Vagina (tissue), 2 donors: ENCODE data around the gene ZNF662. TPM values are rescaled to one million over a fixed set of nuclear protein-coding genes. Genes with fewer than 3 reads are reported as not detected.
A peak's percentile ranks its signal among the peaks of the same experiment; 100 is the strongest.

Experiments used
- DNase-seq, 2 donors: peaks; one replicate each; pipeline ENCODE4 v3.0.0-alpha.2; 2017; ENCODE audit errors: extremely low spot score in 2 of 2
- H3K27ac ChIP-seq: fragments of 200-600 bp; sonication (generic); one replicate; pipeline ENCODE4 v1.5.1; 2019
- H3K27me3 ChIP-seq: fragments of 200-600 bp; sonication (generic); one replicate; pipeline ENCODE4 v1.5.1; 2019
- H3K36me3 ChIP-seq, 2 donors: fragments of 200-600 bp; sonication (generic); one replicate each; pipeline ENCODE4 v1.5.1; 2017 to 2019
- H3K4me1 ChIP-seq: fragments of 200-600 bp; sonication (generic); one replicate; pipeline ENCODE4 v1.5.1; 2019
- H3K4me3 ChIP-seq, 2 donors: fragments of 200-600 bp; sonication (generic); 1 replicate in 1 of 2; 2 replicates in 1 of 2; pipeline ENCODE4 v1.5.1; 2016 to 2019
- H3K9me3 ChIP-seq: fragments of 200-600 bp; sonication (generic); one replicate; pipeline ENCODE4 v1.5.1; 2019
- CTCF ChIP-seq, 3 experiments: fragments of 450-650 bp in 2 of 3; fragments of 200-600 bp in 1 of 3; sonication (generic) in 1 of 3; IDR thresholded peaks; one replicate each; pipeline ENCODE4 v1.5.1; 2017 to 2019; ENCODE audit warnings: antibody characterized with exemption in 3 of 3, mild to moderate bottlenecking in 2 of 3, moderate library complexity in 2 of 3
- POLR2A ChIP-seq, 2 donors: fragments of 450-650 bp; IDR thresholded peaks; one replicate each; pipeline ENCODE4 v1.6.1; 2017; ENCODE audit warnings: antibody characterized with exemption in 2 of 2, mild to moderate bottlenecking in 2 of 2, moderate library complexity in 2 of 2
- POLR2AphosphoS5 ChIP-seq, 2 donors: sonication (generic); formaldehyde crosslinking; IDR thresholded peaks; one replicate each; pipeline ENCODE4 v1.9.0; 2017; ENCODE audit warnings: antibody characterized with exemption in 2 of 2, mild to moderate bottlenecking in 2 of 2, low read depth in 1 of 2; ENCODE audit not compliant: insufficient read depth in 1 of 2
- intact Hi-C: fragments of 100-400 bp; cut with DNase I; formaldehyde crosslinking; loops from one replicate; pipeline ENCODE4 v1.15.1; 2023
- total RNA-seq: library from RNA; depleted of rRNA; stranded (reverse); fragments of >200 nt; gene quantifications from one replicate; pipeline ENCODE4 v1.2.3, GENCODE V29; 2016

The ZNF662 gene
- 6.6 TPM for total RNA-seq

GRCh38 chr3:42906070-42906847 lies at the start of gene ZNF662:
Gene ZNF662 (plus strand): TSS chr3:42906142. CDS start chr3:42908115, 1,973 bp downstream.
- H3K4me1 ChIP-seq: peaks cover 25% of the 10 kb centered on the region
- no peak for DNase-seq

GRCh38 chr3:42856544-42856943 lies 49.4 kb upstream of the ZNF662 start:
- H3K9me3 ChIP-seq: no peaks in the 10 kb centered on the region
- no peak overlapping the region for H3K27ac ChIP-seq
- intact Hi-C loops: no loop called here
- TF ChIP-seq POLR2AphosphoS5 (IDR thresholded peaks at IDR 0.05; ENCODE audit: insufficient read depth in 1 of 2, low read depth in 1 of 2) (no peak), POLR2A (IDR thresholded peaks at IDR 0.05) (no peak), CTCF (IDR thresholded peaks at IDR 0.05) (no peak)
- H3K27me3 ChIP-seq: no peaks in the 10 kb centered on the region
- H3K4me1 ChIP-seq: no peaks in the 10 kb centered on the region
- no peak for DNase-seq
- no peaks in the 10 kb centered on the region for H3K36me3 ChIP-seq
- H3K4me3 ChIP-seq: no peak overlapping the region

More at GRCh38 chr3:42906070-42906847, at the start of gene ZNF662:
- H3K27me3 ChIP-seq: no peaks in the 10 kb centered on the region
- no peaks in the 10 kb centered on the region for H3K9me3 ChIP-seq
- peaks cover 0 to 33% of the 10 kb centered on the region in 2 donors for H3K36me3 ChIP-seq
- H3K27ac ChIP-seq: peak within 1 kb of the TSS; percentile 77
- intact Hi-C loops: no loop called here
- no peak for TF ChIP-seq POLR2A (IDR thresholded peaks at IDR 0.05)
- no peak for TF ChIP-seq CTCF (IDR thresholded peaks at IDR 0.05)
- no peak for TF ChIP-seq POLR2AphosphoS5 (IDR thresholded peaks at IDR 0.05; ENCODE audit: insufficient read depth in 1 of 2, low read depth in 1 of 2)
- peak within 1 kb of the TSS; percentile 60 to 91 for H3K4me3 ChIP-seq

GRCh38 chr3:42864321-42864950 lies 41.5 kb upstream of the ZNF662 start:
- Histone ChIP-seq H3K36me3 (no peaks in the 10 kb centered on the region), H3K4me1 (no peaks in the 10 kb centered on the region), H3K27ac (no peak overlapping the region), H3K4me3 (no peak overlapping the region), H3K27me3 (no peaks in the 10 kb centered on the region), H3K9me3 (no peaks in the 10 kb centered on the region)
- TF ChIP-seq POLR2AphosphoS5 (IDR thresholded peaks at IDR 0.05; ENCODE audit: insufficient read depth in 1 of 2, low read depth in 1 of 2) (no peak), POLR2A (IDR thresholded peaks at IDR 0.05) (no peak), CTCF (IDR thresholded peaks at IDR 0.05) (no peak)
- DNase-seq: peak in 1 of 2 donors; percentile 52
- intact Hi-C loops: no loop called here

- no peaks in the 10 kb centered on the region for H3K9me3 ChIP-seq
- H3K27ac ChIP-seq: no peak overlapping the region
- no peaks in the 10 kb centered on the region for H3K4me1 ChIP-seq
- intact Hi-C loops: no loop called here
- peak in 1 of 2 donors; percentile 77 for DNase-seq
- H3K27me3 ChIP-seq: no peaks in the 10 kb centered on the region
- no peaks in the 10 kb centered on the region for H3K36me3 ChIP-seq
- TF ChIP-seq CTCF (IDR thresholded peaks at IDR 0.05): no peak
- TF ChIP-seq POLR2A (IDR thresholded peaks at IDR 0.05): no peak
- no peak for TF ChIP-seq POLR2AphosphoS5 (IDR thresholded peaks at IDR 0.05; ENCODE audit: insufficient read depth in 1 of 2, low read depth in 1 of 2)
- no peak overlapping the region for H3K4me3 ChIP-seq
These were observed 40.7 kb upstream of the ZNF662 start for GRCh38 chr3:42865256-42865655.

GRCh38 chr3:42867138-42867537 lies 38.8 kb upstream of the ZNF662 start:
- no peak for TF ChIP-seq POLR2AphosphoS5 (IDR thresholded peaks at IDR 0.05; ENCODE audit: insufficient read depth in 1 of 2, low read depth in 1 of 2)
- no peak for TF ChIP-seq POLR2A (IDR thresholded peaks at IDR 0.05)
- TF ChIP-seq CTCF (IDR thresholded peaks at IDR 0.05): no peak
- H3K9me3 ChIP-seq: no peaks in the 10 kb centered on the region
- no peaks in the 10 kb centered on the region for H3K4me1 ChIP-seq
- H3K36me3 ChIP-seq: no peaks in the 10 kb centered on the region
- no peak overlapping the region for H3K27ac ChIP-seq
- H3K4me3 ChIP-seq: no peak overlapping the region
- intact Hi-C loops: no loop called here
- no peak for DNase-seq
- no peaks in the 10 kb centered on the region for H3K27me3 ChIP-seq
